ENCODE data around the gene C22orf31. TPM values are rescaled to one million over a fixed set of nuclear protein-coding genes. Genes with fewer than 3 reads are reported as not detected.

C22orf31 gene
- total RNA-seq, 1 experiment from 2014 or later, result not detected

- H3K56ac ChIP-seq (ENCODE audit: insufficient read length, low read depth, low read length), result no peak overlapping the region
- no peak overlapping the region for H2BK15ac ChIP-seq (ENCODE audit: low read depth, low read length)
- H3T11ph ChIP-seq (ENCODE audit: low read length), result no peak overlapping the region
- no peak overlapping the region for H3K27ac ChIP-seq (ENCODE audit: insufficient read length, low read depth, low read length)
- Mint-ChIP-seq H3K27me3 (ENCODE audit: low read depth) (no peaks in the 10 kb centered on the region), H3K4me1 (peaks cover 22 to 37% of the 10 kb centered on the region in 2 experiments), H3K27ac (no peak overlapping the region), H3K4me3 (no peak overlapping the region), H3K36me3 (ENCODE audit: insufficient read depth in 1 of 3, low read depth in 3 of 3) (peaks cover 0 to 6% (median 4%) of the 10 kb centered on the region in 3 experiments; a peak in 3 of 7 replicates), H3K9me3 (no peaks in the 10 kb centered on the region)
- WGBS (ENCODE audit: extremely low coverage, insufficient read length, low lambda C conversion rate), result no CpG with 5 or more reads among the region's 2 CpGs
- no peak overlapping the region for H4K8ac ChIP-seq (replicated peaks; ENCODE audit: insufficient read length, low read depth, low read length)
- no peak for TF ChIP-seq CTCF (conservative IDR thresholded peaks at IDR 0.05)
- H3K79me2 ChIP-seq (ENCODE audit: insufficient read depth, low read length), result no peaks in the 10 kb centered on the region
- no peaks in the 10 kb centered on the region for H3K23me2 ChIP-seq (ENCODE audit: insufficient read length, low read depth, low read length, poor library complexity, severe bottlenecking)
- H3K9ac ChIP-seq (ENCODE audit: extremely low read depth, insufficient read length, low read length), result no peak overlapping the region
- no peaks in the 10 kb centered on the region for H3K9me3 ChIP-seq (ENCODE audit: control insufficient read depth, low read depth, low read length)
- H3K18ac ChIP-seq (ENCODE audit: insufficient read length, low read depth, low read length), result no peak overlapping the region
- no peak overlapping the region for H3K4me2 ChIP-seq (ENCODE audit: insufficient read depth, insufficient read length, low read length)
- no peak for DNase-seq
- H2AK5ac ChIP-seq (ENCODE audit: insufficient read length, low read length), result no peak overlapping the region
- no peak overlapping the region for H3K14ac ChIP-seq (ENCODE audit: insufficient read depth, low read length)
- H2BK20ac ChIP-seq (ENCODE audit: low read depth, low read length, poor library complexity, severe bottlenecking), result no peak overlapping the region
- no peaks in the 10 kb centered on the region for H3K79me1 ChIP-seq (ENCODE audit: insufficient read depth, low read depth, low read length, poor library complexity, severe bottlenecking)
- no peak overlapping the region for H2BK120ac ChIP-seq (ENCODE audit: low read depth, low read length, poor library complexity, severe bottlenecking)
- no peak overlapping the region for H2BK5ac ChIP-seq (ENCODE audit: insufficient read length, low read length)
- H4K5ac ChIP-seq (ENCODE audit: insufficient read length, low read depth, low read length), result no peak overlapping the region
- no peak overlapping the region for H3K4ac ChIP-seq (ENCODE audit: low read depth, low read length)
- no peaks in the 10 kb centered on the region for H3K27me3 ChIP-seq (ENCODE audit: insufficient read depth, low read length)
- no peak overlapping the region for H2BK12ac ChIP-seq (ENCODE audit: insufficient read length, low read depth, low read length)
- H2AFZ ChIP-seq (ENCODE audit: low read length), result no peak overlapping the region
- H3K4me1 ChIP-seq (ENCODE audit: insufficient read depth, low read length), result peaks cover 4% of the 10 kb centered on the region; the same call in 1 of the 2 replicates
- no peak overlapping the region for H3K23ac ChIP-seq (ENCODE audit: insufficient read length, low read depth, low read length)
- H4K91ac ChIP-seq (ENCODE audit: insufficient read length, low read depth, low read length), result no peak overlapping the region
- no peaks in the 10 kb centered on the region for H4K20me1 ChIP-seq (ENCODE audit: control insufficient read depth, insufficient read depth, insufficient read length)
Observed at GRCh38 chr22:29098296-29098695, 36.7 kb upstream of the C22orf31 start.

Data from H9 (cell line).